Thyroid gland (tissue), 4 donors: ENCODE measurements around the gene SPEG. TPM values are rescaled to one million over a fixed set of nuclear protein-coding genes. Genes with fewer than 3 reads are reported as not detected.

Experiments used
- DNase-seq, 2 donors: peaks; one replicate each; pipeline ENCODE4 v3.0.0-alpha.2; 2019
- H3K27ac ChIP-seq, 3 donors: fragments of 200-600 bp; sonication (generic); 1 replicate in 2 of 3; 2 replicates in 1 of 3; pipeline ENCODE4 v1.5.1; 2016 to 2019; ENCODE audit warnings: mild to moderate bottlenecking in 1 of 3, moderate library complexity in 1 of 3
- H3K27me3 ChIP-seq: fragments of 200-600 bp; sonication (generic); one replicate; pipeline ENCODE4 v1.5.1; 2019
- H3K36me3 ChIP-seq, 2 donors: fragments of 200-600 bp; sonication (generic); one replicate each; pipeline ENCODE4 v1.5.1; 2016 to 2019
- H3K4me1 ChIP-seq, 2 donors: fragments of 200-600 bp; sonication (generic); one replicate each; pipeline ENCODE4 v1.5.1; 2017 to 2019
- H3K4me3 ChIP-seq, 3 donors: fragments of 200-600 bp; sonication (generic); replicated peaks in 1 of 3; 1 replicate in 2 of 3; 2 replicates in 1 of 3; pipeline ENCODE4 v1.5.1; 2016; ENCODE audit warnings: mild to moderate bottlenecking in 1 of 3
- H3K9me3 ChIP-seq: fragments of 200-600 bp; sonication (generic); one replicate; pipeline ENCODE4 v1.5.1; 2017
- POLR2A ChIP-seq, 2 donors: fragments of 450-650 bp; IDR thresholded peaks; one replicate each; pipeline ENCODE4 v1.6.1; 2017; ENCODE audit warnings: antibody characterized with exemption in 2 of 2, mild to moderate bottlenecking in 2 of 2, moderate library complexity in 1 of 2
- WGBS, 2 donors: methylation state at CpG; one replicate each; pipeline ENCODE4 v1.1.5; 2017; 5-methylcytosine and 5-hydroxymethylcytosine counted together
- intact Hi-C: fragments of 100-400 bp; cut with DNase I; formaldehyde crosslinking; loops from one replicate; pipeline ENCODE4 v1.15.1; 2023
- total RNA-seq, 4 donors: library from RNA; depleted of rRNA; stranded (reverse); fragments of >200 nt; gene quantifications; one replicate each; pipeline ENCODE4 v1.2.3, GENCODE V29; 2016
- TF ChIP-seq, protein P1 (sequence below), 6 experiments: fragments of 200-600 bp in 3 of 6; fragments of 450-650 bp in 3 of 6; sonication (generic) in 3 of 6; IDR thresholded peaks; one replicate each; pipeline ENCODE4 v1.5.1; 2016 to 2019; ENCODE audit warnings: antibody characterized with exemption in 6 of 6, mild to moderate bottlenecking in 2 of 6, inconsistent platforms in 1 of 6, moderate library complexity in 1 of 6

The SPEG gene
- total RNA-seq, 4 donors from 2014 or later, result 1.9 to 3.5 (median 3.3) TPM

DNA sequence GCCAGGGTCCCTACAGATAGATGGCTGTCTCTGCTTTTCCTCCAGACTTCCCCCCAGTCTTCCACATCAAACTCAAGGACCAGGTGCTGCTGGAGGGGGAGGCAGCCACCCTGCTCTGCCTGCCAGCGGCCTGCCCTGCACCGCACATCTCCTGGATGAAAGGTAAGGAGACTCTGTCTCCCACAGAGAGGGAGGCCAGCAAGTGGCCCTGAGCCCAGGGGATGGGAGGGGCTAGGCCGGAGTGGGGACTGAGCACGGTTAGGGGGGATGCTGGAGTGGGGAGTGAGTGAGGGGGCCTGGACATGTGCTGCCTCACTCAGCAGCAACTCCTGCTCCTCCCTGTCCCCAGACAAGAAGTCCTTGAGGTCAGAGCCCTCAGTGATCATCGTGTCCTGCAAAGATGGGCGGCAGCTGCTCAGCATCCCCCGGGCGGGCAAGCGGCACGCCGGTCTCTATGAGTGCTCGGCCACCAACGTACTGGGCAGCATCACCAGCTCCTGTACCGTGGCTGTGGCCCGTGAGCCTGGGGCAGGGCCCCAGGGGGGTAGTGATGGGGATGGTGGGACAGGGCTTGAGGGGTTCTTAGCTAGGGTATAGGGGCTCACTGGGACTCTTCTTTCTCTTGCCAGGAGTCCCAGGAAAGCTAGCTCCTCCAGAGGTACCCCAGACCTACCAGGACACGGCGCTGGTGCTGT, 53.7 kb downstream of the SPEG start:
- Histone ChIP-seq H3K27ac (no peak overlapping the region), H3K36me3 (no peaks in the 10 kb centered on the region), H3K27me3 (peaks cover 21% of the 10 kb centered on the region), H3K4me3 (no peak overlapping the region), H3K9me3 (no peaks in the 10 kb centered on the region), H3K4me1 (peaks cover 9 to 11% of the 10 kb centered on the region in 2 donors)
- intact Hi-C loops, result no loop called here
- 85 to 87% methylated on average over 9 to 16 of the region's 17 CpGs for WGBS, 2 donors
- no peak for DNase-seq
- TF ChIP-seq, protein P1, sequence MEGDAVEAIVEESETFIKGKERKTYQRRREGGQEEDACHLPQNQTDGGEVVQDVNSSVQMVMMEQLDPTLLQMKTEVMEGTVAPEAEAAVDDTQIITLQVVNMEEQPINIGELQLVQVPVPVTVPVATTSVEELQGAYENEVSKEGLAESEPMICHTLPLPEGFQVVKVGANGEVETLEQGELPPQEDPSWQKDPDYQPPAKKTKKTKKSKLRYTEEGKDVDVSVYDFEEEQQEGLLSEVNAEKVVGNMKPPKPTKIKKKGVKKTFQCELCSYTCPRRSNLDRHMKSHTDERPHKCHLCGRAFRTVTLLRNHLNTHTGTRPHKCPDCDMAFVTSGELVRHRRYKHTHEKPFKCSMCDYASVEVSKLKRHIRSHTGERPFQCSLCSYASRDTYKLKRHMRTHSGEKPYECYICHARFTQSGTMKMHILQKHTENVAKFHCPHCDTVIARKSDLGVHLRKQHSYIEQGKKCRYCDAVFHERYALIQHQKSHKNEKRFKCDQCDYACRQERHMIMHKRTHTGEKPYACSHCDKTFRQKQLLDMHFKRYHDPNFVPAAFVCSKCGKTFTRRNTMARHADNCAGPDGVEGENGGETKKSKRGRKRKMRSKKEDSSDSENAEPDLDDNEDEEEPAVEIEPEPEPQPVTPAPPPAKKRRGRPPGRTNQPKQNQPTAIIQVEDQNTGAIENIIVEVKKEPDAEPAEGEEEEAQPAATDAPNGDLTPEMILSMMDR (IDR thresholded peaks at IDR 0.05), result no peak
- TF ChIP-seq POLR2A (IDR thresholded peaks at IDR 0.05), result no peak

DNA sequence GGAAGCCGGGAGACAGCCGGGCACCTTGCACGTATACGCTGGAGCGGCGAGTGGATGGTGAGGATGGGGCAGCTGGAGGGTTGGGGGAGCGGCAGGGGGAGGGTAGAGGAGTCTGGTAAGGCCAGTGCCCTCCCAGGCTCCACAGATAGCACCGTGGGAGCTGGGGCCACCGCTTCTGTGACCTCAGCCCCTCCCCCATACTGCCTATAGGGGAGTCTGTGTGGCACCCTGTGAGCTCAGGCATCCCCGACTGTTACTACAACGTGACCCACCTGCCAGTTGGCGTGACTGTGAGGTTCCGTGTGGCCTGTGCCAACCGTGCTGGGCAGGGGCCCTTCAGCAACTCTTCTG, 54.2 kb downstream of the SPEG start:
- no peaks in the 10 kb centered on the region for H3K9me3 ChIP-seq
- no peak overlapping the region for H3K4me3 ChIP-seq
- peaks cover 9 to 11% of the 10 kb centered on the region in 2 donors for H3K4me1 ChIP-seq
- H3K36me3 ChIP-seq, result no peaks in the 10 kb centered on the region
- intact Hi-C loops, result no loop called here
- H3K27ac ChIP-seq, result no peak overlapping the region
- WGBS, 2 donors, result 80 to 90% methylated on average over 6 to 14 of the region's 14 CpGs
- no peak for DNase-seq
- H3K27me3 ChIP-seq, result peaks cover 18% of the 10 kb centered on the region
- no peak for TF ChIP-seq POLR2A (IDR thresholded peaks at IDR 0.05)
- TF ChIP-seq, protein P1 (IDR thresholded peaks at IDR 0.05), result no peak

DNA sequence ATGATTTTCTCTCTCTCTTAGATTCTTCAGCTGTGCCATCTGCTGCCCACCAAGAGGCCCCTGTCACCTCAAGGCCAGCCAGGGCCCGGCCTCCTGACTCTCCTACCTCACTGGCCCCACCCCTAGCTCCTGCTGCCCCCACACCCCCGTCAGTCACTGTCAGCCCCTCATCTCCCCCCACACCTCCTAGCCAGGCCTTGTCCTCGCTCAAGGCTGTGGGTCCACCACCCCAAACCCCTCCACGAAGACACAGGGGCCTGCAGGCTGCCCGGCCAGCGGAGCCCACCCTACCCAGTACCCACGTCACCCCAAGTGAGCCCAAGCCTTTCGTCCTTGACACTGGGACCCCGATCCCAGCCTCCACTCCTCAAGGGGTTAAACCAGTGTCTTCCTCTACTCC, 54.7 kb downstream of the SPEG start:
- no peak for DNase-seq
- H3K27ac ChIP-seq, result no peak overlapping the region

DNA sequence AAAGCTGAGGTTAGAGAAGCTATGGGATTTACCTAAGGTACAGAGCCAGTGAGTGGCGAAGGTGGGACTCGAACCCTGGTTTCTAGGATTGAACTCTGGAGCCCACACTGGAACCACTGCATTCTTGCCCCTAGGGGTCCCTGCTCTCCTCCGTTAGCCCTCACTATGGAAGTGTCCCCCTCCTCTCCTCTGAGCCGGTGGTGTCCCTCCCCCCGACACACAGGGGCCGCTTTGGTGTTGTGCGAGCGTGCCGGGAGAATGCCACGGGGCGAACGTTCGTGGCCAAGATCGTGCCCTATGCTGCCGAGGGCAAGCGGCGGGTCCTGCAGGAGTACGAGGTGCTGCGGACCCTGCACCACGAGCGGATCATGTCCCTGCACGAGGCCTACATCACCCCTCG, 55.5 kb downstream of the SPEG start:
- TF ChIP-seq, protein P1 (IDR thresholded peaks at IDR 0.05), result no peak
- TF ChIP-seq POLR2A (IDR thresholded peaks at IDR 0.05), result no peak
- Histone ChIP-seq H3K9me3 (no peaks in the 10 kb centered on the region), H3K27me3 (peaks cover 5% of the 10 kb centered on the region), H3K4me1 (no peaks in the 10 kb centered on the region), H3K36me3 (no peaks in the 10 kb centered on the region), H3K4me3 (no peak overlapping the region), H3K27ac (no peak overlapping the region)
- WGBS, 2 donors, result 86 to 91% methylated on average over 17 to 23 of the region's 23 CpGs
- DNase-seq, result no peak
- intact Hi-C loops, result loop anchor here (5.0 kb wide), 1 partner anchor 37 kb away; no protein-coding TSS in a partner anchor

More for the DNA sequence above, 54.7 kb downstream of the SPEG start:
- Histone ChIP-seq H3K4me1 (peaks cover 6 to 7% of the 10 kb centered on the region in 2 donors), H3K27me3 (peaks cover 14% of the 10 kb centered on the region), H3K4me3 (no peak overlapping the region), H3K9me3 (no peaks in the 10 kb centered on the region), H3K36me3 (no peaks in the 10 kb centered on the region)
- 83% methylated on average over 8 to 9 of the region's 9 CpGs for WGBS, 2 donors
- TF ChIP-seq, protein P1 (IDR thresholded peaks at IDR 0.05), result no peak
- no peak for TF ChIP-seq POLR2A (IDR thresholded peaks at IDR 0.05)
- intact Hi-C loops, result no loop called here

DNA sequence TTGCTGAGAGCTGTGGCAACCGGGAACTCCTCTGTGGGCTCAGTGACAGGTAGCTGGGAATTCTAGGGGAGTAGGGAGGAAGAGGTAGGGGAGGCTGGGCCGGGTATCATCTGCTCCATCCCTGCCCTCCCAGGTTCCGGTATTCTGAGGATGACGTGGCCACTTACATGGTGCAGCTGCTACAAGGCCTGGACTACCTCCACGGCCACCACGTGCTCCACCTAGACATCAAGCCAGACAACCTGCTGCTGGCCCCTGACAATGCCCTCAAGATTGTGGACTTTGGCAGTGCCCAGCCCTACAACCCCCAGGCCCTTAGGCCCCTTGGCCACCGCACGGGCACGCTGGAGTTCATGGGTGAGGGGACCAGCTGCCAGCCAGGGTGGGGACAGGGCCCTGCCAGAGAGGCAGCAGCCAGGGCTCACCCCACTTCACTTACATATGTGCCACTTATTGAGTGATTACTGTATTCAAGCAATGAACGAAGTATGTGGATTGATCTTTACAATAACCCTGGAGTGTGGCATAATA, 56.0 kb downstream of the SPEG start:
- 90 to 92% methylated on average over 7 to 10 of the region's 10 CpGs for WGBS, 2 donors
- Histone ChIP-seq H3K9me3 (no peaks in the 10 kb centered on the region), H3K27me3 (peaks cover under 1% of the 10 kb centered on the region), H3K27ac (no peak overlapping the region), H3K4me3 (no peak overlapping the region), H3K4me1 (no peaks in the 10 kb centered on the region), H3K36me3 (no peaks in the 10 kb centered on the region)
- intact Hi-C loops, result loop anchor here (5.0 kb wide), 1 partner anchor 37 kb away; no protein-coding TSS in a partner anchor
- DNase-seq, result no peak
- TF ChIP-seq, protein P1 (IDR thresholded peaks at IDR 0.05), result no peak
- TF ChIP-seq POLR2A (IDR thresholded peaks at IDR 0.05), result no peak
